HG03108 (cell line): Measurements from ENCODE around the gene SHD.
"Not testable (repeated sequence)": the region's sequence is repeated elsewhere in the genome, so short reads cannot be mapped to it uniquely, and the experiment has no call there.

Source experiments
- ATAC-seq: cut with Tn5 transposase; IDR thresholded peaks from one replicate; pipeline ENCODE4 v1.9.1; 2021; ENCODE audit warnings: moderate library complexity; ENCODE audit not compliant: unreplicated experiment

Gene SHD

GRCh38 chr19:4266253-4267000 lies 12.6 kb upstream of the SHD start:
- ATAC-seq: no peak

GRCh38 chr19:4267101-4267900 lies 11.8 kb upstream of the SHD start:
- ATAC-seq: no peak

GRCh38 chr19:4267901-4268815 lies 10.9 kb upstream of the SHD start:
- no peak for ATAC-seq

- ATAC-seq: no peak
Measured at GRCh38 chr19:4268816-4269430, 10.1 kb upstream of the SHD start.

GRCh38 chr19:4272894-4273293 lies 6.2 kb upstream of the SHD start:
- ATAC-seq: no peak

- not testable (repeated sequence) for ATAC-seq
Measured at GRCh38 chr19:4274321-4274686, 4.8 kb upstream of the SHD start.

- no peak for ATAC-seq
Measured at GRCh38 chr19:4277191-4277696, 1.8 kb upstream of the SHD start.

- ATAC-seq: no peak
Measured at GRCh38 chr19:4278010-4278409, 1.1 kb upstream of the SHD start.

- ATAC-seq: no peak
Measured at GRCh38 chr19:4279267-4279529, 132 bp downstream of the SHD start.

- no peak for ATAC-seq
Measured at GRCh38 chr19:4279530-4280422, 710 bp downstream of the SHD start.

GRCh38 chr19:4284176-4284958 lies 5.3 kb downstream of the SHD start:
- ATAC-seq: no peak

GRCh38 chr19:4284974-4285373 lies 5.9 kb downstream of the SHD start:
- ATAC-seq: no peak

GRCh38 chr19:4286141-4286540 lies 7.1 kb downstream of the SHD start:
- not testable (repeated sequence) for ATAC-seq

- no peak for ATAC-seq
Measured at GRCh38 chr19:4288091-4288777, 9.2 kb downstream of the SHD start.

- ATAC-seq: no peak
Measured at GRCh38 chr19:4291184-4291732, 12.2 kb downstream of the SHD start.

GRCh38 chr19:4292515-4292914 lies 13.4 kb downstream of the SHD start:
- no peak for ATAC-seq

GRCh38 chr19:4294389-4294788 lies 15.3 kb downstream of the SHD start:
- ATAC-seq: no peak
